ENCODE data around the gene PRKD1.

GRCh38 chr14:29804481-29805266 is 123.0 kb downstream of the PRKD1 start:
- TF ChIP-seq, protein P1, sequence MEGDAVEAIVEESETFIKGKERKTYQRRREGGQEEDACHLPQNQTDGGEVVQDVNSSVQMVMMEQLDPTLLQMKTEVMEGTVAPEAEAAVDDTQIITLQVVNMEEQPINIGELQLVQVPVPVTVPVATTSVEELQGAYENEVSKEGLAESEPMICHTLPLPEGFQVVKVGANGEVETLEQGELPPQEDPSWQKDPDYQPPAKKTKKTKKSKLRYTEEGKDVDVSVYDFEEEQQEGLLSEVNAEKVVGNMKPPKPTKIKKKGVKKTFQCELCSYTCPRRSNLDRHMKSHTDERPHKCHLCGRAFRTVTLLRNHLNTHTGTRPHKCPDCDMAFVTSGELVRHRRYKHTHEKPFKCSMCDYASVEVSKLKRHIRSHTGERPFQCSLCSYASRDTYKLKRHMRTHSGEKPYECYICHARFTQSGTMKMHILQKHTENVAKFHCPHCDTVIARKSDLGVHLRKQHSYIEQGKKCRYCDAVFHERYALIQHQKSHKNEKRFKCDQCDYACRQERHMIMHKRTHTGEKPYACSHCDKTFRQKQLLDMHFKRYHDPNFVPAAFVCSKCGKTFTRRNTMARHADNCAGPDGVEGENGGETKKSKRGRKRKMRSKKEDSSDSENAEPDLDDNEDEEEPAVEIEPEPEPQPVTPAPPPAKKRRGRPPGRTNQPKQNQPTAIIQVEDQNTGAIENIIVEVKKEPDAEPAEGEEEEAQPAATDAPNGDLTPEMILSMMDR (IDR thresholded peaks at IDR 0.05), result no peak
- TF ChIP-seq POLR2A (IDR thresholded peaks at IDR 0.05), result no peak
